Caki2 (cell line): ENCODE results near the gene SLC45A1. TPM values are rescaled to one million over a fixed set of nuclear protein-coding genes. Genes with fewer than 3 reads are reported as not detected.
A peak's percentile ranks its signal among the peaks of the same experiment; 100 is the strongest.

Experiments
- DNase-seq: peaks from one replicate; pipeline ENCODE4 v3.0.0-alpha.2; 2015; ENCODE audit warnings: low read depth
- in situ Hi-C: cut with HindIII; loops from 2 replicates; pipeline ENCODE4 v1.10.0; 2016; ENCODE audit warnings: low sequenced_read_pairs, low pct_unique_long_range_greater_than_20kb, mixed read lengths
- total RNA-seq: library from RNA; depleted of rRNA; stranded (reverse); fragments of >200 nt; shearing (Covaris generic); gene quantifications from 2 replicates; pipeline ENCODE4 v1.2.3, GENCODE V29; 2014; ENCODE audit warnings: low replicate concordance

SLC45A1 gene
- total RNA-seq, 1 experiment from 2014 or later, result 0.74 TPM

DNA sequence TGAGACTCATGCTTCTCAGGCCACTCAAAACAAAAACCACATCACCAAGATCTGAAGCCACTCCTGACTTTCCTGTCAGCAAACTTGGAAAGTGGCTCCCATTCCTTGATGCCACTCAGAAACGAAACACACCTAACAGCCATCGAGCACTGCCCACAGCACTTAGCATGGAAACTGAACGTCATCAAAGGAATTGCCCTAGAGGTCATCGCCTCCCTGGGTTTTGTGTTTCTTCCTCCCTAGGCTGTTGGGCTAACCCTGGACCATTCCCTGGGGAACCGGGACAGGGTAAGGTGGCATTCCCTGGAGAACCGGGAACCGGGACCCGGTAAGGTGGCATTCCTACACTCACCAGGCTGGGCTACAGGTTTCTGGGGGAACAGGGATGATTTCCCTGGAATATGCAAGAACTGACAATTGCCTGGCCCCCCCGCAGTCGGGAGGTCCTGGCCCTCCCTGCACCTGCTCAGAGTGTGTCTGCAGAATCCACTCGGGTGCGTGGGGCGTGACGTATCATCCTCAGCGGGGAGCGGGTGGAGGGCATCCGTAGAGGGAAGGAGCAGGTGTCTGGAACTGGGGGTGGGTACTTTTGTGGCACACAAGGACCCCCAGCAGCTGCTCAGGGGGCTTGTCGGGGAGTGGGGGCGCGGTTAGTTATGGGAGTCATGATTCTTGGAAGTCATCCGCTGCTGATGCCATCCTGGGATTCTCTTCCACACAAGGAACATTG lies 30.3 kb downstream of the SLC45A1 start:
- in situ Hi-C loops, result no loop called here

GRCh38 chr1:8348777-8349472 lies 31.0 kb downstream of the SLC45A1 start:
- in situ Hi-C loops, result no loop called here
- peak; percentile 43 for DNase-seq

More for the DNA sequence above, 30.3 kb downstream of the SLC45A1 start:
- DNase-seq, result no peak

DNA sequence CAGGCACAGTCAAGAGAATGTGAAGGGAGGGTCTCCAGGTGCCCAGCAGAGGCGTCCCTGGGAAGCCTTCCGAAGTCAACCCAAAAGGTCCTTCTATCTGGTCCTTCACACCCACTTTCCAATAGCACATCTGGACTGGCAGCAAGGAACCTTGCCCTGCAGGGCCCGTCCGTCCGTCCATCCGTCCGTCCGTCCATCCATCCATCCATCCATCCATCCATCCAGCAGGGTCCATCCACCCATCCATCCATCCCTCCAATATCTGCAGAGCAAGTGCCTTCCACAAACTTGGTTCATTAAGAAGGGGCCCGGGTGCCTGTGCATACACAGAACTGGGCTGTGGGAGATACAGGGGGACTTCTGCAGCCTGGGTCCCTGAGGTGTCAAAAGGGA lies 31.6 kb downstream of the SLC45A1 start:
- in situ Hi-C loops, result no loop called here
- DNase-seq, result no peak

GRCh38 chr1:8349961-8350360 lies 32.0 kb downstream of the SLC45A1 start:
- in situ Hi-C loops, result no loop called here
- no peak for DNase-seq

DNA sequence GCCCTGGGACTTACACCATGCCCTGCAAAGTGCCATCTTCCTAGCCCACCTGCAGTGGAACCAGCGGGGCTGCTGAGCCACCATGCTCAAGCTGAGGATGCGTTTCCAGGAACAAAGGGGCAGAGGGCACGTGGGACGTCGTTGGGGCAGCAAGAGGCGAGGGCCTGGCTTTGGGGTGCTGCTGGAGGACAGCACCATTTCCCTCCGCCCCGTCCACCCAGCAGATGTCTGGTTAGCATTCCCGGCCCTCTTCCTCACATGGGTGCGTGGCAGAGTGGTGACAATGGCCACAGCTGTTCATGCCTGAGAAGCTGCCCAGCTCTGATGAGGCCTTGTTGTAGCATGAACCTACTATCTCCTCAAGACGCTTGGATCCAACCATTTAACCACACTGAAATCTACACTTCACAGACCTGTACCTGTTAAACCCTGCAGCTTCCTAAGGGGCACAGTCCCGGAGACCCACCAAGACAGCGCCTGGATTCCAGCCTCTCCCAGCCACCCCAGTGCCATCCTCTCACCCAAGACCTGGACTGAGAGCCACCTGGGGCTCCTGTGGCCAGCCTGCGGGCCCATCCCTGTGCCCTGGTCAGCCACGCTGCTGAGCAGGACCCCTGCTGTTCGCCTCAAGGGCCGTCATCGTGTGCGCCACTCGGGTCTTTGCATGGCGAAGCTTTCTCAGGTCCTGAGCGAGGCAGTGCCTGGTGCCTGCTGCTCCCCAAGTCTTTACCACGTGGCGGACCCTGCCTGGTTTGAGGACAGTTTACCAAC lies 33.2 kb downstream of the SLC45A1 start:
- no peak for DNase-seq
- in situ Hi-C loops, result no loop called here

- no peak for DNase-seq
- in situ Hi-C loops, result no loop called here
Measured at GRCh38 chr1:8351693-8352470, 34.0 kb downstream of the SLC45A1 start.

DNA sequence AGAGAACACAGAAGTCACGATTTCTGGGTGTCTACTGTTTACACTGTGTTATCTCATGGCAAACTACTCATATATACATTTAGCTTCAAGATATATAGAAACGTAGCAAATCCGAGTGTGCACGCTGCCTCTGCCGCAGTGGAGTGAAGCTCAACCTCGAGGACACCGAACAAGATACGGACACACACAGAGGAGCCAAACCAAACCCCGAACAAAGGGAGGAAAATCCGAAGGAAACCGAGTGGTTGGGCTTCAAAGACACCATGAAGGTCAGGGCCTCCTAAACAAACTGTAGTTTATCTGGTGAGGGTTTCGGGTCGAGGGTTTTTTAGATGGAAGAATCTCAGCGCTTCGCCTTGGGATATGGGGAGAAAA lies 34.5 kb downstream of the SLC45A1 start:
- in situ Hi-C loops, result no loop called here
- no peak for DNase-seq

- no peak for DNase-seq
- in situ Hi-C loops, result no loop called here
Measured at GRCh38 chr1:8352886-8353785, 35.2 kb downstream of the SLC45A1 start.

- in situ Hi-C loops, result no loop called here
- DNase-seq, result no peak
Measured at GRCh38 chr1:8354038-8354437, 36.1 kb downstream of the SLC45A1 start.

DNA sequence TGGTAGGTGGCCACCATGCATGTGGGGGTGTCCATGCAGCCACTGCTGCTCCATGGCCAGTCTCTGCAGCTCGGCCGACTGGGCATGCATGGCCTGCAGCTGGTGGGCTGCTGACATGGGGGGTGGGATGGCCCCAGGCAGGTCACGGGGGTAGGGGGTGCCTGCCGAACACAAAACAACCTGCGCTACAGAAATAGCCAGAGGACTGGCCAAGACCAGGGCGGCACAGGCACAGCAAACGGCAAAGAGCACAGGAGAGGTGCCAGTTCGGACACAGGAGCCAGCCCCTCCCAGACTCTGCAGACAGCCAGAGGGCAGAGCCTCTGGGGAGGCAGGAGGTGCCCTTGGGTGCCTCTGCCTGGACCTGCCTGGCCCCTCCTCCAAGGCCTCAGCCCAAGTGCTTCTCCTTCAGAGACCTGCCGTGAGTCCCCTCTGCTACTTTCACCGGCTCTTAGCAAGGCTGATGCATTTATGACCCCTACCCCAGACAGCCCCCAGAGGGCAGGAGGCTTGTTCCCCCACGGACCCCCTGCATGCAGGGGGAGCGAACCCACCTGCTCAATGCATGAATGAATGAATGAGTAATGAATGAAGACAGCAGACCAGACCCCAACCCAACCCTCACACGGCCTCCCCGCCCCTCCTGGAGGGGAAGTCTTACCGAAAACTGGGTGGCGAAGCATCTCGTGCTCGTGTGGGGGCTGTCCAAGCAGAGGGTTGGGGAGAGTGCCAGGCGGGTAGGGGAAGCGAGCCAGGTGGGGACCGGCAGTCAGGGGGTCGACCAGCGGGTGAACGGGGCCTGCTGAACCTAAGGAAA lies 37.7 kb downstream of the SLC45A1 start:
- in situ Hi-C loops, result no loop called here
- DNase-seq, result no peak

GRCh38 chr1:8356256-8357209 lies 38.6 kb downstream of the SLC45A1 start:
- no peak for DNase-seq

DNA sequence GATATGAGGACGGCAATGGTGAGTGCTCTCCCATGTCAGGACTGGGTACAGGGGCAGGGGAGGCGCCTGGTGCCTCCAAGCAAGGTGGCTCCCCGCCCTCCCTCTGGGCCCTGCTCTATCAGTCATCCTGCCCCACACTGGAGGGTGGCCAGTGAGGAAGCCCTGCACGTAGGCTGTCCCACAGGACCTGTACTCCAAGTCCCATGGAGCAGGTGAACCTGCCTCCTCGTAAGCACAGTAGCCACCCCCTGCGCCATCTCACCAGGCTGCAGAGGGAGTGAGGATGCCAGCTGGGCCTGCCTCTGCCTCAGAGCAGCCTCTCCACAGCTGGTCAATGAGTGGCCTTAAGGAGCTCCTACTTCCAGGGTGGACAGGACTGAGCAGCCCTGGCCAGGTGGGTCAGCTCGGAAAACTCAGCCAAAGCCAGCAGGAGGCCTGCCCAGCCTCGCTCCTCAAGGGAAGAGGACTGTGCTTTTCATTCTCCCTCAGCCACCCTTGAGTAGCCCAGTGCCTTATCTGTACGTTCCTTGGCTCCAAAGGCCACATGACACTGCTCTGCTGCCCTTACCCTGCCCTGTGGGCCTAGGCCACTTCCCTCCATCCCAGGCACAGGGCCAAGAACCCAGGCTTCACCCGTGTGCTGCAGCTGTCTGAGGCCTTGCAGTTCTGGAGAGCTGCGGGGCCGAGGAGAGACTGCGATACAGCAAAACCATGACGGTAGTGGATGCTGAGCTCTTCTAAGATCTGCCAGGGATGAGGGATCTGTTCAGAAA lies 39.6 kb downstream of the SLC45A1 start:
- DNase-seq, result no peak
- in situ Hi-C loops, result no loop called here

More at GRCh38 chr1:8356256-8357209, 38.6 kb downstream of the SLC45A1 start:
- in situ Hi-C loops, result no loop called here

DNA sequence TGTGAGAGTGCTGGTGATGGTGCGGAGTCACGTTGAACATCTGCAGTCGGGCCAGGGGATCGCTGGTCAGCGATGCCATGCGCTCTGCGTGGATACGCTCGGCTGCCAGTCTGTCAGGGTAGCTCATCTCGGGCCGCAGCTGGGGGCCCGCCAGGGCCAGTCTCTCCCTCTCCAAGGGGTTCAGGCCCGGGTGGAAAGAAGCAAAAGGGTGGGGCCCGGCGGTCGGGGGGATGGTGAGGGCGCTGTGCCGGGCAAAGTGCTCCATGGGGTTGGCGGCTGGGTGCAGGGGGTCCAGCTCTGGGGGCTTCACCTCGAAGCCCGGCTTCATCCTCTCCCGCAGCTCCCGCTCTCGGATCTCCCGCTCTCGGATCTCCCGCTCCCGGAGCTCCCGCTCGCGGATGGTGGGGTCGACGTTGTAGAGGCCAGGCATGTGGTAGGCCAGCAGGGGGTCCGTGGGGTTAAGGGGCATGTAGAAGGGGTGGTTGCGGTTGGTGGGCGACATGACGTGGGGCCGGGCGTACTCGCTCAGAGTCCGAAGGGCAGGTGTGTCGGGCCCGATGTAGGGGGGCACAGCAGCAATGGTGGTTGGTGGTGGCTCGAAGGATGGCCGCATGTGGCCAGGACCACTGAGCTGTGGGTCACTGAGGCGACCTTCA lies 40.5 kb downstream of the SLC45A1 start:
- in situ Hi-C loops, result no loop called here
- no peak for DNase-seq

DNA sequence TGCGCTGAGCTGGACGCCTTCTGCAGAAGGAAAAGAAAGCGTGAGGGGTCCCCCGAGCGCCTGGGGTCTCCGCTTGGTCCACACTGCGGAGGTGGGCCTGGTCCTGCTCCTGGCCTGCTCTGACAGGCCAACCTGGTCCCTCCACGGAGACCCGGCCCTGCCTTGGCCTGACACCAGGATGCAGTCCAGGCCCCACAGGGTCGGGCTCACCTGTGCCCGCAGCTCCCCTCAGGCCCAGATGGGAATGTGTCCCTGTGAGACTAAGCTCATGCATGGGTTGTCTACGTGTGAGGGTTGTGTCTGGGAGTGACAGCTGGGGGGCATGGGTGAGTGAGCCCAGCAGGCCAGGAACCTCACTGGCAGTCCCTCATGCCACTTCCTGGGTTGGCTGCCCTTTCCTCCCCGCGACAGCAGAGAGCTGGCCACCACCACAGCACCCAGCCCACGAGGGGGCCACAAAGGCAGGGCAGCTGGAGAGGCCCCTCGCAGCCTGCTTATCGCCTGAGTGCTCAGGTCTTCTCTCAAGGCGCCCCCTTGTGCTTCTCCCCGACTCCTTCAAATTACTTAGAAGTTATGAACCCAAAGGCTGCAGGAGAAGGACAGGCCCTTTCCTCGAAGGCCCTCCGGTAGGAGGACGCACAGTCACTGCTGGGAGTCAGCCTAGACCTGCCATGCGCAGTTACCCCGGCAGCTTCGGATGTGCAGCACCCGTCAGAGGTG lies 41.1 kb downstream of the SLC45A1 start:
- in situ Hi-C loops, result no loop called here
- no peak for DNase-seq
